ENCODE data around the gene DDX17. TPM values are rescaled to one million over a fixed set of nuclear protein-coding genes. Genes with fewer than 3 reads are reported as not detected.

DDX17 gene
- total RNA-seq = 465 and 497 TPM in 2 replicates

GRCh38 chr22:38506118-38506962 lies at the start of gene DDX17:
DDX17 (minus strand) TSS chr22:38506311.

GRCh38 chr22:38467904-38468442 lies 38.1 kb downstream of the DDX17 start, which contains the start of gene KDELR3:
KDELR3 (plus strand) TSS chr22:38468096; CDS start chr22:38468234, 138 bp downstream.

GRCh38 chr22:38455076-38455529 lies 51.0 kb downstream of the DDX17 start, which contains the start of gene KCNJ4:
KCNJ4 (minus strand) TSS chr22:38455199; CDS start chr22:38428132, 27,067 bp downstream.

Other genes with a start within 250 kb of the DDX17 start
- 16.7 and 43.5 TPM in 2 replicates for gene TMEM184B, start 233.3 kb downstream of the DDX17 start, total RNA-seq
- gene CSNK1E, start 188.9 kb downstream of the DDX17 start, total RNA-seq = 95.7 and 147 TPM in 2 replicates
- gene KCNJ4, start 51.1 kb downstream of the DDX17 start, total RNA-seq = not detected in 2 replicates
- gene KDELR3, start 38.2 kb downstream of the DDX17 start, total RNA-seq = 16.7 and 27.7 TPM in 2 replicates
- 0.69 and 1.5 TPM in 2 replicates for gene DMC1, start 63.9 kb upstream of the DDX17 start, total RNA-seq
- 0.16 and 0.69 TPM in 2 replicates for gene FAM227A, start 150.1 kb upstream of the DDX17 start, total RNA-seq
- gene CBY1, start 150.3 kb upstream of the DDX17 start, total RNA-seq = 13.0 and 19.5 TPM in 2 replicates
- gene TOMM22, start 175.6 kb upstream of the DDX17 start, total RNA-seq = 48.4 and 57.1 TPM in 2 replicates
- 57.3 and 73.9 TPM in 2 replicates for gene JOSD1, start 194.6 kb upstream of the DDX17 start, total RNA-seq
- gene GTPBP1, start 199.6 kb upstream of the DDX17 start, total RNA-seq = 16.5 and 63.8 TPM in 2 replicates
- gene SUN2, start 249.7 kb upstream of the DDX17 start, total RNA-seq = 105 and 173 TPM in 2 replicates